OCI-LY7 (cell line): ENCODE results near the gene DPM3.

ENCODE experiments used
- CTCF ChIP-seq: fragments of 200-600 bp; sonication (generic); conservative IDR thresholded peaks from 2 replicates; pipeline ENCODE4 v1.5.1; 2014; ENCODE audit warnings: mild to moderate bottlenecking, antibody characterized with exemption, low read length, moderate library complexity, mixed read lengths
- EZH2phosphoT487 ChIP-seq: fragments of 200-600 bp; sonication (generic); IDR thresholded peaks from 2 replicates; pipeline ENCODE4 v1.6.1; 2018; ENCODE audit warnings: low read depth, borderline replicate concordance, mild to moderate bottlenecking, mixed run types, antibody characterized with exemption, low read length, moderate library complexity, mixed read lengths

GRCh38 chr1:155099331-155099730 lies 41.0 kb downstream of the DPM3 start:
- TF ChIP-seq CTCF = no peak
- TF ChIP-seq EZH2phosphoT487 = no peak
